Thyroid gland (tissue), 4 donors: Measurements from ENCODE around the gene METTL4. TPM values are rescaled to one million over a fixed set of nuclear protein-coding genes. Genes with fewer than 3 reads are reported as not detected.
"Not testable (repeated sequence)": the region's sequence is repeated elsewhere in the genome, so short reads cannot be mapped to it uniquely, and the experiment has no call there.

ENCODE experiments used
- DNase-seq, 2 donors: peaks; one replicate each; pipeline ENCODE4 v3.0.0-alpha.2; 2019
- H3K27ac ChIP-seq, 3 donors: fragments of 200-600 bp; sonication (generic); 1 replicate in 2 of 3; 2 replicates in 1 of 3; pipeline ENCODE4 v1.5.1; 2016 to 2019; ENCODE audit warnings: mild to moderate bottlenecking in 1 of 3, moderate library complexity in 1 of 3
- H3K27me3 ChIP-seq: fragments of 200-600 bp; sonication (generic); one replicate; pipeline ENCODE4 v1.5.1; 2019
- H3K36me3 ChIP-seq, 2 donors: fragments of 200-600 bp; sonication (generic); one replicate each; pipeline ENCODE4 v1.5.1; 2016 to 2019
- H3K4me1 ChIP-seq, 2 donors: fragments of 200-600 bp; sonication (generic); one replicate each; pipeline ENCODE4 v1.5.1; 2017 to 2019
- H3K4me3 ChIP-seq, 3 donors: fragments of 200-600 bp; sonication (generic); replicated peaks in 1 of 3; 1 replicate in 2 of 3; 2 replicates in 1 of 3; pipeline ENCODE4 v1.5.1; 2016; ENCODE audit warnings: mild to moderate bottlenecking in 1 of 3
- H3K9me3 ChIP-seq: fragments of 200-600 bp; sonication (generic); one replicate; pipeline ENCODE4 v1.5.1; 2017
- POLR2A ChIP-seq, 2 donors: fragments of 450-650 bp; IDR thresholded peaks; one replicate each; pipeline ENCODE4 v1.6.1; 2017; ENCODE audit warnings: antibody characterized with exemption in 2 of 2, mild to moderate bottlenecking in 2 of 2, moderate library complexity in 1 of 2
- WGBS, 2 donors: methylation state at CpG; one replicate each; pipeline ENCODE4 v1.1.5; 2017; 5-methylcytosine and 5-hydroxymethylcytosine counted together
- intact Hi-C: fragments of 100-400 bp; cut with DNase I; formaldehyde crosslinking; loops from one replicate; pipeline ENCODE4 v1.15.1; 2023
- total RNA-seq, 4 donors: library from RNA; depleted of rRNA; stranded (reverse); fragments of >200 nt; gene quantifications; one replicate each; pipeline ENCODE4 v1.2.3, GENCODE V29; 2016
- TF ChIP-seq, protein P1 (sequence below), 6 experiments: fragments of 200-600 bp in 3 of 6; fragments of 450-650 bp in 3 of 6; sonication (generic) in 3 of 6; IDR thresholded peaks; one replicate each; pipeline ENCODE4 v1.5.1; 2016 to 2019; ENCODE audit warnings: antibody characterized with exemption in 6 of 6, mild to moderate bottlenecking in 2 of 6, inconsistent platforms in 1 of 6, moderate library complexity in 1 of 6

METTL4 gene
- total RNA-seq, 4 donors from 2014 or later = 9.9 to 21.8 (median 16.5) TPM

GRCh38 chr18:2541925-2542563 lies 29.3 kb downstream of the METTL4 start:
- H3K4me3 ChIP-seq, DNase-seq, H3K4me1 ChIP-seq, H3K27me3 ChIP-seq, intact Hi-C loops, H3K9me3 ChIP-seq, H3K27ac ChIP-seq, H3K36me3 ChIP-seq: not testable (repeated sequence)
- 22 to 23% methylated on average over 3 of the region's 3 CpGs for WGBS, 2 donors
- TF ChIP-seq, protein P1, sequence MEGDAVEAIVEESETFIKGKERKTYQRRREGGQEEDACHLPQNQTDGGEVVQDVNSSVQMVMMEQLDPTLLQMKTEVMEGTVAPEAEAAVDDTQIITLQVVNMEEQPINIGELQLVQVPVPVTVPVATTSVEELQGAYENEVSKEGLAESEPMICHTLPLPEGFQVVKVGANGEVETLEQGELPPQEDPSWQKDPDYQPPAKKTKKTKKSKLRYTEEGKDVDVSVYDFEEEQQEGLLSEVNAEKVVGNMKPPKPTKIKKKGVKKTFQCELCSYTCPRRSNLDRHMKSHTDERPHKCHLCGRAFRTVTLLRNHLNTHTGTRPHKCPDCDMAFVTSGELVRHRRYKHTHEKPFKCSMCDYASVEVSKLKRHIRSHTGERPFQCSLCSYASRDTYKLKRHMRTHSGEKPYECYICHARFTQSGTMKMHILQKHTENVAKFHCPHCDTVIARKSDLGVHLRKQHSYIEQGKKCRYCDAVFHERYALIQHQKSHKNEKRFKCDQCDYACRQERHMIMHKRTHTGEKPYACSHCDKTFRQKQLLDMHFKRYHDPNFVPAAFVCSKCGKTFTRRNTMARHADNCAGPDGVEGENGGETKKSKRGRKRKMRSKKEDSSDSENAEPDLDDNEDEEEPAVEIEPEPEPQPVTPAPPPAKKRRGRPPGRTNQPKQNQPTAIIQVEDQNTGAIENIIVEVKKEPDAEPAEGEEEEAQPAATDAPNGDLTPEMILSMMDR (IDR thresholded peaks at IDR 0.05) = peak in 4 of 6 experiments; percentile 23 to 57 (median 47)

GRCh38 chr18:2540575-2540974 lies 30.7 kb downstream of the METTL4 start:
- no peak for DNase-seq
- Histone ChIP-seq H3K27me3 (no peaks in the 10 kb centered on the region), H3K4me3 (no peak overlapping the region), H3K9me3 (no peaks in the 10 kb centered on the region), H3K27ac (no peak overlapping the region), H3K36me3 (no peaks in the 10 kb centered on the region), H3K4me1 (no peaks in the 10 kb centered on the region)
- WGBS, 2 donors = 85 to 87% methylated on average over 4 of the region's 4 CpGs
- TF ChIP-seq, protein P1 (IDR thresholded peaks at IDR 0.05) = no peak
- no peak for TF ChIP-seq POLR2A (IDR thresholded peaks at IDR 0.05)
- intact Hi-C loops = no loop called here

DNA sequence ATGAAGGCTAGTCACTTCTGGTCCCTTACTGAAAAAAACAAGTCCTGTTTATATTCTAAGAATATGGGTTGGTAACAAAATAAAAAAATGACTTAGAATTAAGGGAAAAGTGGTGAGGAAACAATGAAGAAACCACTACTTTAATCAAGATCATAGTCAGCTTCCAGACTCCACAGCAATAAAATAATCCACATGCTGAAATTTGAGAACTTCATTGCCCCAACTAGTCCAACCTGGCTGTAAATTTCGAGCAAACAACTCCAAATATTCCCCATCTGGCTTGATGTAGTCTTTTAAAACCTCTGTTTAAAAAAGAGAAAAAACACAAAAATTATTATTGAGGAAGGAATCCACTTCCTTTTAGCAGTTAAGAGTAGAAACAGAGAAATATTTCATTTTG lies 32.5 kb downstream of the METTL4 start:
- no peak overlapping the region for H3K27ac ChIP-seq
- H3K27me3 ChIP-seq = no peaks in the 10 kb centered on the region
- no peaks in the 10 kb centered on the region for H3K36me3 ChIP-seq
- H3K9me3 ChIP-seq = no peaks in the 10 kb centered on the region
- TF ChIP-seq POLR2A (IDR thresholded peaks at IDR 0.05) = no peak
- TF ChIP-seq, protein P1 (IDR thresholded peaks at IDR 0.05) = no peak
- intact Hi-C loops = no loop called here
- no peak overlapping the region for H3K4me3 ChIP-seq
- no peaks in the 10 kb centered on the region for H3K4me1 ChIP-seq
- no peak for DNase-seq
- WGBS, 2 donors = 68 to 82% methylated on average over 1 of the region's 1 CpG

DNA sequence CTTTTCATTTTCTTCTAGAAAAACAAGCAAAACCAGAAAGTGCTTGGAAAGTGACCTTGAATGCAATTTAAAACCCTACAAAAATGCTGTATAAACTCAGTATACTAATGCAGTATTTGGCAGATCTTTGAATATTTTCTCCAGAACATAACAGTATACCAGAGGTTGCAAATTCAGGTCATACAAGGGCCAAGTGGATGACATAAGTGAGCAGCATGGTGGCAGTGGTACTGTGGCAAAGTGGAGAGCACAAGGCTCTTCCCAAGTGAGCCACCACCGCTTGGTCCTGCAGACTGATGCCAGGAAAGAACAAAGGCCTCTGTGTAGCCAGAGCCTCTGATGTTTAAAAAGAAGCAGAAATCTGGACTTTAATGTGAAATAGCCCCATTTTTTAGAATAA lies 33.1 kb downstream of the METTL4 start:
- no peaks in the 10 kb centered on the region for H3K36me3 ChIP-seq
- no peak overlapping the region for H3K27ac ChIP-seq
- H3K4me3 ChIP-seq = no peak overlapping the region
- intact Hi-C loops = no loop called here
- H3K9me3 ChIP-seq = no peaks in the 10 kb centered on the region
- no peaks in the 10 kb centered on the region for H3K4me1 ChIP-seq
- TF ChIP-seq, protein P1 (IDR thresholded peaks at IDR 0.05) = no peak
- TF ChIP-seq POLR2A (IDR thresholded peaks at IDR 0.05) = no peak
- WGBS, 2 donors = 89 to 95% methylated on average over 1 of the region's 1 CpG
- H3K27me3 ChIP-seq = no peaks in the 10 kb centered on the region
- DNase-seq = no peak

GRCh38 chr18:2537296-2537695 lies 34.0 kb downstream of the METTL4 start:
- Histone ChIP-seq H3K9me3 (no peaks in the 10 kb centered on the region), H3K36me3 (no peaks in the 10 kb centered on the region), H3K4me3 (no peak overlapping the region), H3K4me1 (no peaks in the 10 kb centered on the region), H3K27me3 (no peaks in the 10 kb centered on the region), H3K27ac (no peak overlapping the region)
- TF ChIP-seq POLR2A (IDR thresholded peaks at IDR 0.05) = no peak
- TF ChIP-seq, protein P1 (IDR thresholded peaks at IDR 0.05) = no peak
- no peak for DNase-seq
- intact Hi-C loops = no loop called here
- WGBS, 2 donors = 61 to 63% methylated on average over 3 of the region's 3 CpGs
